Measurements from ENCODE around the gene VSIG10L2.

- TF ChIP-seq CTCF (IDR thresholded peaks at IDR 0.05 in 2 of 3, conservative IDR thresholded peaks at IDR 0.05 in 1 of 3; ENCODE audit: borderline replicate concordance in 1 of 3, insufficient read depth in 1 of 3, low read depth in 2 of 3, low read length in 2 of 3): no peak
- TF ChIP-seq SIN3A (IDR thresholded peaks at IDR 0.05; ENCODE audit: low read depth): no peak
- no peak for TF ChIP-seq TCF7L2 (IDR thresholded peaks at IDR 0.05; ENCODE audit: borderline replicate concordance, extremely low read depth, insufficient read depth, insufficient read length)
- TF ChIP-seq EZH2 (IDR thresholded peaks at IDR 0.05): no peak
- no peak for TF ChIP-seq ATF3 (IDR thresholded peaks at IDR 0.05)
- TF ChIP-seq EGR1 (IDR thresholded peaks at IDR 0.05; ENCODE audit: low read depth): no peak
- TF ChIP-seq RAD21 (IDR thresholded peaks at IDR 0.05; ENCODE audit: low read depth): no peak
- no peak for TF ChIP-seq POLR2AphosphoS5 (IDR thresholded peaks at IDR 0.05; ENCODE audit: low read depth, low read length)
Measured at GRCh38 chr11:125925247-125925740, 20.6 kb upstream of the VSIG10L2 start.
